ENCODE measurements around the gene GABBR1. TPM values are rescaled to one million over a fixed set of nuclear protein-coding genes. Genes with fewer than 3 reads are reported as not detected.

GABBR1 gene
- total and polyA plus RNA-seq, 4 donors, result 13.6 to 126 (median 97.3) TPM

GRCh38 chr6:29577544-29577943, 55.4 kb downstream of the GABBR1 start:
- Histone ChIP-seq H3K36me3 (ENCODE audit: control insufficient read depth in 1 of 2, insufficient read depth in 2 of 2, low read length in 1 of 2) (no peaks in the 10 kb centered on the region), H3K27ac (ENCODE audit: low read depth in 1 of 2, low read length in 2 of 2) (no peak overlapping the region), H3K27me3 (ENCODE audit: control insufficient read depth in 1 of 2, insufficient read depth in 2 of 2, low read length in 1 of 2) (no peaks in the 10 kb centered on the region), H3K4me1 (ENCODE audit: control insufficient read depth in 1 of 2, insufficient read depth in 2 of 2, low read length in 2 of 2) (no peaks in the 10 kb centered on the region), H3K4me3 (ENCODE audit: low read length in 2 of 2) (no peak overlapping the region), H3K9me3 (ENCODE audit: control insufficient read depth, low read length) (peaks cover 2% of the 10 kb centered on the region)
- 63 to 70% methylated on average over 7 of the region's 7 CpGs for WGBS, 2 donors
- intact Hi-C loops (cut with DNase I), result no loop called here
- DNase-seq (no peak), ATAC-seq (ENCODE audit: low FRiP score) (no peak)

- ATAC-seq (ENCODE audit: low FRiP score) (no peak), DNase-seq (no peak)
- Histone ChIP-seq H3K27me3 (ENCODE audit: control insufficient read depth in 1 of 2, insufficient read depth in 2 of 2, low read length in 1 of 2) (no peaks in the 10 kb centered on the region), H3K4me1 (ENCODE audit: control insufficient read depth in 1 of 2, insufficient read depth in 2 of 2, low read length in 2 of 2) (no peaks in the 10 kb centered on the region), H3K27ac (ENCODE audit: low read depth in 1 of 2, low read length in 2 of 2) (no peak overlapping the region), H3K9me3 (ENCODE audit: control insufficient read depth, low read length) (peaks cover 2% of the 10 kb centered on the region), H3K4me3 (ENCODE audit: low read length in 2 of 2) (no peak overlapping the region), H3K36me3 (ENCODE audit: control insufficient read depth in 1 of 2, insufficient read depth in 2 of 2, low read length in 1 of 2) (no peaks in the 10 kb centered on the region)
- intact Hi-C loops (cut with DNase I), result no loop called here
These were observed 56.9 kb downstream of the GABBR1 start for GRCh38 chr6:29576056-29576455.

- Histone ChIP-seq H3K9me3 (ENCODE audit: control insufficient read depth, low read length) (no peaks in the 10 kb centered on the region), H3K4me1 (ENCODE audit: control insufficient read depth in 1 of 2, insufficient read depth in 2 of 2, low read length in 2 of 2) (no peaks in the 10 kb centered on the region), H3K36me3 (ENCODE audit: control insufficient read depth in 1 of 2, insufficient read depth in 2 of 2, low read length in 1 of 2) (no peaks in the 10 kb centered on the region), H3K27ac (ENCODE audit: low read depth in 1 of 2, low read length in 2 of 2) (no peak overlapping the region), H3K4me3 (ENCODE audit: low read length in 2 of 2) (no peak overlapping the region), H3K27me3 (ENCODE audit: control insufficient read depth in 1 of 2, insufficient read depth in 2 of 2, low read length in 1 of 2) (no peaks in the 10 kb centered on the region)
- ATAC-seq (ENCODE audit: low FRiP score) (no peak), DNase-seq (no peak)
- intact Hi-C loops (cut with DNase I), result no loop called here
- 69% methylated on average over 5 of the region's 5 CpGs for WGBS, 2 donors
These were observed 65.0 kb downstream of the GABBR1 start for GRCh38 chr6:29567991-29568390.

- ATAC-seq (ENCODE audit: low FRiP score) (no peak), DNase-seq (no peak)
- Histone ChIP-seq H3K27me3 (ENCODE audit: control insufficient read depth in 1 of 2, insufficient read depth in 2 of 2, low read length in 1 of 2) (no peaks in the 10 kb centered on the region), H3K4me3 (ENCODE audit: low read length in 2 of 2) (no peak overlapping the region), H3K36me3 (ENCODE audit: control insufficient read depth in 1 of 2, insufficient read depth in 2 of 2, low read length in 1 of 2) (no peaks in the 10 kb centered on the region), H3K9me3 (ENCODE audit: control insufficient read depth, low read length) (no peaks in the 10 kb centered on the region), H3K27ac (ENCODE audit: low read depth in 1 of 2, low read length in 2 of 2) (no peak overlapping the region), H3K4me1 (ENCODE audit: control insufficient read depth in 1 of 2, insufficient read depth in 2 of 2, low read length in 2 of 2) (no peaks in the 10 kb centered on the region)
- WGBS, 2 donors, result 44 to 47% methylated on average over 2 of the region's 2 CpGs
- intact Hi-C loops (cut with DNase I), result no loop called here
These were observed 65.4 kb downstream of the GABBR1 start for GRCh38 chr6:29567541-29567940.

GRCh38 chr6:29566856-29567255, 66.1 kb downstream of the GABBR1 start:
- intact Hi-C loops (cut with DNase I), result no loop called here
- no peak for DNase-seq
- Histone ChIP-seq H3K27me3 (ENCODE audit: control insufficient read depth in 1 of 2, insufficient read depth in 2 of 2, low read length in 1 of 2) (no peaks in the 10 kb centered on the region), H3K27ac (ENCODE audit: low read depth in 1 of 2, low read length in 2 of 2) (no peak overlapping the region), H3K4me3 (ENCODE audit: low read length in 2 of 2) (no peak overlapping the region), H3K9me3 (ENCODE audit: control insufficient read depth, low read length) (no peaks in the 10 kb centered on the region), H3K36me3 (ENCODE audit: control insufficient read depth in 1 of 2, insufficient read depth in 2 of 2, low read length in 1 of 2) (no peaks in the 10 kb centered on the region), H3K4me1 (ENCODE audit: control insufficient read depth in 1 of 2, insufficient read depth in 2 of 2, low read length in 2 of 2) (no peaks in the 10 kb centered on the region)
- WGBS, 2 donors, result 75 to 76% methylated on average over 5 of the region's 5 CpGs
- no peak for ATAC-seq (ENCODE audit: low FRiP score)

GRCh38 chr6:29564875-29565274, 68.1 kb downstream of the GABBR1 start:
- no peak for DNase-seq
- H3K9me3 ChIP-seq (ENCODE audit: control insufficient read depth, low read length), result no peaks in the 10 kb centered on the region
- no peaks in the 10 kb centered on the region for H3K4me1 ChIP-seq (ENCODE audit: control insufficient read depth in 1 of 2, insufficient read depth in 2 of 2, low read length in 2 of 2)
- H3K27me3 ChIP-seq (ENCODE audit: control insufficient read depth in 1 of 2, insufficient read depth in 2 of 2, low read length in 1 of 2), result no peaks in the 10 kb centered on the region
- H3K27ac ChIP-seq (ENCODE audit: low read depth in 1 of 2, low read length in 2 of 2), result no peak overlapping the region
- ATAC-seq (ENCODE audit: low FRiP score), result no peak
- intact Hi-C loops (cut with DNase I), result no loop called here
- no peak overlapping the region for H3K4me3 ChIP-seq (ENCODE audit: low read length in 2 of 2)
- H3K36me3 ChIP-seq (ENCODE audit: control insufficient read depth in 1 of 2, insufficient read depth in 2 of 2, low read length in 1 of 2), result no peaks in the 10 kb centered on the region

- 63 to 74% methylated on average over 3 of the region's 3 CpGs for WGBS, 2 donors
- no peaks in the 10 kb centered on the region for H3K4me1 ChIP-seq (ENCODE audit: control insufficient read depth in 1 of 2, insufficient read depth in 2 of 2, low read length in 2 of 2)
- DNase-seq (no peak), ATAC-seq (ENCODE audit: low FRiP score) (no peak)
- H3K36me3 ChIP-seq (ENCODE audit: control insufficient read depth in 1 of 2, insufficient read depth in 2 of 2, low read length in 1 of 2), result no peaks in the 10 kb centered on the region
- H3K4me3 ChIP-seq (ENCODE audit: low read length in 2 of 2), result no peak overlapping the region
- H3K27ac ChIP-seq (ENCODE audit: low read depth in 1 of 2, low read length in 2 of 2), result no peak overlapping the region
- intact Hi-C loops (cut with DNase I), result no loop called here
- H3K9me3 ChIP-seq (ENCODE audit: control insufficient read depth, low read length), result no peaks in the 10 kb centered on the region
- no peaks in the 10 kb centered on the region for H3K27me3 ChIP-seq (ENCODE audit: control insufficient read depth in 1 of 2, insufficient read depth in 2 of 2, low read length in 1 of 2)
These were observed 69.5 kb downstream of the GABBR1 start for GRCh38 chr6:29563435-29563965.

GRCh38 chr6:29561606-29562181, 71.3 kb downstream of the GABBR1 start:
- DNase-seq, result no peak
- Histone ChIP-seq H3K27ac (ENCODE audit: low read depth in 1 of 2, low read length in 2 of 2) (no peak overlapping the region), H3K4me3 (ENCODE audit: low read length in 2 of 2) (no peak overlapping the region), H3K27me3 (ENCODE audit: control insufficient read depth in 1 of 2, insufficient read depth in 2 of 2, low read length in 1 of 2) (no peaks in the 10 kb centered on the region), H3K9me3 (ENCODE audit: control insufficient read depth, low read length) (no peaks in the 10 kb centered on the region), H3K4me1 (ENCODE audit: control insufficient read depth in 1 of 2, insufficient read depth in 2 of 2, low read length in 2 of 2) (no peaks in the 10 kb centered on the region), H3K36me3 (ENCODE audit: control insufficient read depth in 1 of 2, insufficient read depth in 2 of 2, low read length in 1 of 2) (no peaks in the 10 kb centered on the region)
- intact Hi-C loops (cut with DNase I), result no loop called here
- ATAC-seq (ENCODE audit: low FRiP score), result no peak
- 29 to 33% methylated on average over 1 of the region's 1 CpG for WGBS, 2 donors

- ATAC-seq (ENCODE audit: low FRiP score) (no peak), DNase-seq (no peak)
- intact Hi-C loops (cut with DNase I), result no loop called here
- Histone ChIP-seq H3K9me3 (ENCODE audit: control insufficient read depth, low read length) (no peaks in the 10 kb centered on the region), H3K36me3 (ENCODE audit: control insufficient read depth in 1 of 2, insufficient read depth in 2 of 2, low read length in 1 of 2) (no peaks in the 10 kb centered on the region), H3K4me3 (ENCODE audit: low read length in 2 of 2) (no peak overlapping the region), H3K27ac (ENCODE audit: low read depth in 1 of 2, low read length in 2 of 2) (no peak overlapping the region), H3K4me1 (ENCODE audit: control insufficient read depth in 1 of 2, insufficient read depth in 2 of 2, low read length in 2 of 2) (no peaks in the 10 kb centered on the region), H3K27me3 (ENCODE audit: control insufficient read depth in 1 of 2, insufficient read depth in 2 of 2, low read length in 1 of 2) (no peaks in the 10 kb centered on the region)
These were observed 71.9 kb downstream of the GABBR1 start for GRCh38 chr6:29561091-29561490.

All from aorta (tissue), 5 donors.